SK-N-SH treated with all-trans-retinoic acid at 6 μM for 48 hours (cell line): Measurements from ENCODE around the gene SMG1.

Experiments used
- ATAC-seq: fragments of 200-7000 bp; cut with Tn5 transposase; 3 replicates; pipeline ENCODE4 v1.9.1; 2020; ENCODE audit warnings: mild to moderate bottlenecking, moderate library complexity
- ARNTL ChIP-seq: fragments of 450-650 bp; formaldehyde crosslinking; IDR thresholded peaks from 2 replicates; pipeline ENCODE4 v1.5.0; 2020; ENCODE audit warnings: low read depth, mild to moderate bottlenecking, moderate library complexity, borderline replicate concordance
- BACH2 ChIP-seq: fragments of 250-450 bp; sonication (Bioruptor Pico); IDR thresholded peaks from 2 replicates; pipeline ENCODE4 v1.9.0; 2021; ENCODE audit warnings: mild to moderate bottlenecking, borderline replicate concordance
- CREB5 ChIP-seq: fragments of 250-450 bp; sonication (Bioruptor Pico); IDR thresholded peaks from 2 replicates; pipeline ENCODE4 v1.5.1; 2020; ENCODE audit warnings: low read depth, mild to moderate bottlenecking, moderate library complexity
- CSDC2 ChIP-seq: fragments of 250-450 bp; sonication (Bioruptor Pico); IDR thresholded peaks from 2 replicates; pipeline ENCODE4 v1.5.0; 2020; ENCODE audit warnings: mild to moderate bottlenecking, moderate library complexity
- ESRRG ChIP-seq: fragments of 250-450 bp; sonication (Bioruptor Pico); IDR thresholded peaks from 2 replicates; pipeline ENCODE4 v1.6.1; 2021; ENCODE audit warnings: mild to moderate bottlenecking
- GLIS3 ChIP-seq: fragments of 250-450 bp; sonication (Bioruptor Pico); IDR thresholded peaks from 2 replicates; pipeline ENCODE4 v1.5.0; 2020; ENCODE audit warnings: mild to moderate bottlenecking, moderate library complexity
- OSR1 ChIP-seq: fragments of 250-450 bp; sonication (Bioruptor Pico); IDR thresholded peaks from 2 replicates; pipeline ENCODE4 v1.8.0; 2022; ENCODE audit warnings: moderate library complexity, mild to moderate bottlenecking, inconsistent platforms
- PATZ1 ChIP-seq: fragments of 250-450 bp; sonication (Bioruptor Pico); IDR thresholded peaks from 2 replicates; pipeline ENCODE4 v1.8.0; 2020; ENCODE audit warnings: mild to moderate bottlenecking, moderate library complexity, borderline replicate concordance
- PPARA ChIP-seq: fragments of 250-450 bp; sonication (Bioruptor Pico); IDR thresholded peaks from 2 replicates; pipeline ENCODE4 v1.5.0; 2020; ENCODE audit warnings: mild to moderate bottlenecking, borderline replicate concordance
- RARB ChIP-seq: fragments of 250-450 bp; sonication (Bioruptor Pico); IDR thresholded peaks from 2 replicates; pipeline ENCODE4 v1.8.0; 2021; ENCODE audit warnings: mild to moderate bottlenecking, moderate library complexity
- SNAI2 ChIP-seq: fragments of 250-450 bp; sonication (Bioruptor Pico); IDR thresholded peaks from 2 replicates; pipeline ENCODE4 v1.5.0; 2020; ENCODE audit warnings: mild to moderate bottlenecking, moderate library complexity
- TCF4 ChIP-seq: fragments of 250-450 bp; sonication (Bioruptor Pico); IDR thresholded peaks from 2 replicates; pipeline ENCODE4 v1.8.0; 2021; ENCODE audit warnings: mild to moderate bottlenecking, moderate library complexity, borderline replicate concordance
- TOX ChIP-seq: fragments of 250-450 bp; sonication (Bioruptor Pico); IDR thresholded peaks from 2 replicates; pipeline ENCODE4 v1.8.0; 2021; ENCODE audit warnings: mild to moderate bottlenecking, moderate library complexity, borderline replicate concordance
- ZC3H10 ChIP-seq: fragments of 250-450 bp; sonication (Bioruptor Pico); IDR thresholded peaks from 2 replicates; pipeline ENCODE4 v1.5.1; 2021; ENCODE audit warnings: mild to moderate bottlenecking, moderate library complexity
- ZFP3 ChIP-seq: fragments of 250-450 bp; sonication (Bioruptor Pico); IDR thresholded peaks from 2 replicates; pipeline ENCODE4 v1.5.0; 2020; ENCODE audit warnings: mild to moderate bottlenecking, moderate library complexity
- ZNF565 ChIP-seq: fragments of 450-650 bp; formaldehyde crosslinking; conservative IDR thresholded peaks from 2 replicates; pipeline ENCODE4 v1.5.0; 2020; ENCODE audit warnings: low read depth, mild to moderate bottlenecking, moderate library complexity
- ZNF70 ChIP-seq: fragments of 450-650 bp; formaldehyde crosslinking; IDR thresholded peaks from 2 replicates; pipeline ENCODE4 v1.5.0; 2020; ENCODE audit warnings: mild to moderate bottlenecking, moderate library complexity
- ZNF8 ChIP-seq: fragments of 450-650 bp; formaldehyde crosslinking; IDR thresholded peaks from 2 replicates; pipeline ENCODE4 v1.5.0; 2020; ENCODE audit warnings: mild to moderate bottlenecking, moderate library complexity
- TF ChIP-seq, protein P1 (sequence below): fragments of 250-450 bp; sonication (Bioruptor Pico); IDR thresholded peaks from 2 replicates; pipeline ENCODE4 v1.5.0; 2020; ENCODE audit warnings: mild to moderate bottlenecking, moderate library complexity
- TF ChIP-seq, protein P2 (sequence below): fragments of 250-450 bp; sonication (Bioruptor Pico); IDR thresholded peaks from 2 replicates; pipeline ENCODE4 v1.8.0; 2021; ENCODE audit warnings: low read depth, mild to moderate bottlenecking, moderate library complexity, borderline replicate concordance
- TF ChIP-seq, protein P3 (sequence below): fragments of 250-450 bp; sonication (Bioruptor Pico); IDR thresholded peaks from 2 replicates; pipeline ENCODE4 v1.5.1; 2021; ENCODE audit warnings: mild to moderate bottlenecking, moderate library complexity

SMG1 gene

GRCh38 chr16:18816286-18816685 is 109.9 kb downstream of the SMG1 start (continued):
- TF ChIP-seq, protein P1, sequence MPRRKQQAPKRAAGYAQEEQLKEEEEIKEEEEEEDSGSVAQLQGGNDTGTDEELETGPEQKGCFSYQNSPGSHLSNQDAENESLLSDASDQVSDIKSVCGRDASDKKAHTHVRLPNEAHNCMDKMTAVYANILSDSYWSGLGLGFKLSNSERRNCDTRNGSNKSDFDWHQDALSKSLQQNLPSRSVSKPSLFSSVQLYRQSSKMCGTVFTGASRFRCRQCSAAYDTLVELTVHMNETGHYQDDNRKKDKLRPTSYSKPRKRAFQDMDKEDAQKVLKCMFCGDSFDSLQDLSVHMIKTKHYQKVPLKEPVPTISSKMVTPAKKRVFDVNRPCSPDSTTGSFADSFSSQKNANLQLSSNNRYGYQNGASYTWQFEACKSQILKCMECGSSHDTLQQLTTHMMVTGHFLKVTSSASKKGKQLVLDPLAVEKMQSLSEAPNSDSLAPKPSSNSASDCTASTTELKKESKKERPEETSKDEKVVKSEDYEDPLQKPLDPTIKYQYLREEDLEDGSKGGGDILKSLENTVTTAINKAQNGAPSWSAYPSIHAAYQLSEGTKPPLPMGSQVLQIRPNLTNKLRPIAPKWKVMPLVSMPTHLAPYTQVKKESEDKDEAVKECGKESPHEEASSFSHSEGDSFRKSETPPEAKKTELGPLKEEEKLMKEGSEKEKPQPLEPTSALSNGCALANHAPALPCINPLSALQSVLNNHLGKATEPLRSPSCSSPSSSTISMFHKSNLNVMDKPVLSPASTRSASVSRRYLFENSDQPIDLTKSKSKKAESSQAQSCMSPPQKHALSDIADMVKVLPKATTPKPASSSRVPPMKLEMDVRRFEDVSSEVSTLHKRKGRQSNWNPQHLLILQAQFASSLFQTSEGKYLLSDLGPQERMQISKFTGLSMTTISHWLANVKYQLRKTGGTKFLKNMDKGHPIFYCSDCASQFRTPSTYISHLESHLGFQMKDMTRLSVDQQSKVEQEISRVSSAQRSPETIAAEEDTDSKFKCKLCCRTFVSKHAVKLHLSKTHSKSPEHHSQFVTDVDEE (CRISPR knock-in tag): no peak
- TF ChIP-seq PPARA (CRISPR knock-in tag) (no peak), ARNTL (CRISPR knock-in tag) (no peak), ZNF565 (CRISPR knock-in tag) (no peak)

GRCh38 chr16:18811925-18812324 is 114.3 kb downstream of the SMG1 start:
- TF ChIP-seq CSDC2 (CRISPR knock-in tag) (no peak), ESRRG (CRISPR knock-in tag) (no peak), RARB (CRISPR knock-in tag) (no peak), ZFP3 (CRISPR knock-in tag) (no peak), ZNF70 (CRISPR knock-in tag) (no peak), ARNTL (CRISPR knock-in tag) (no peak), ZNF8 (CRISPR knock-in tag) (no peak), ZNF565 (CRISPR knock-in tag) (no peak), OSR1 (CRISPR knock-in tag) (no peak), TCF4 (no peak), TOX (CRISPR knock-in tag) (no peak), BACH2 (CRISPR knock-in tag) (no peak), GLIS3 (CRISPR knock-in tag) (no peak), CREB5 (CRISPR knock-in tag) (no peak), ZC3H10 (CRISPR knock-in tag) (no peak), PATZ1 (CRISPR knock-in tag) (no peak), SNAI2 (CRISPR knock-in tag) (no peak)
- TF ChIP-seq, protein P2, sequence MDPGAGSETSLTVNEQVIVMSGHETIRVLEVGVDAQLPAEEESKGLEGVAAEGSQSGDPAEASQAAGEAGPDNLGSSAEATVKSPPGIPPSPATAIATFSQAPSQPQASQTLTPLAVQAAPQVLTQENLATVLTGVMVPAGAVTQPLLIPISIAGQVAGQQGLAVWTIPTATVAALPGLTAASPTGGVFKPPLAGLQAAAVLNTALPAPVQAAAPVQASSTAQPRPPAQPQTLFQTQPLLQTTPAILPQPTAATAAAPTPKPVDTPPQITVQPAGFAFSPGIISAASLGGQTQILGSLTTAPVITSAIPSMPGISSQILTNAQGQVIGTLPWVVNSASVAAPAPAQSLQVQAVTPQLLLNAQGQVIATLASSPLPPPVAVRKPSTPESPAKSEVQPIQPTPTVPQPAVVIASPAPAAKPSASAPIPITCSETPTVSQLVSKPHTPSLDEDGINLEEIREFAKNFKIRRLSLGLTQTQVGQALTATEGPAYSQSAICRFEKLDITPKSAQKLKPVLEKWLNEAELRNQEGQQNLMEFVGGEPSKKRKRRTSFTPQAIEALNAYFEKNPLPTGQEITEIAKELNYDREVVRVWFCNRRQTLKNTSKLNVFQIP: no peak
- TF ChIP-seq, all 23 proteins: peak for 0
- ATAC-seq: no peak

DNA sequence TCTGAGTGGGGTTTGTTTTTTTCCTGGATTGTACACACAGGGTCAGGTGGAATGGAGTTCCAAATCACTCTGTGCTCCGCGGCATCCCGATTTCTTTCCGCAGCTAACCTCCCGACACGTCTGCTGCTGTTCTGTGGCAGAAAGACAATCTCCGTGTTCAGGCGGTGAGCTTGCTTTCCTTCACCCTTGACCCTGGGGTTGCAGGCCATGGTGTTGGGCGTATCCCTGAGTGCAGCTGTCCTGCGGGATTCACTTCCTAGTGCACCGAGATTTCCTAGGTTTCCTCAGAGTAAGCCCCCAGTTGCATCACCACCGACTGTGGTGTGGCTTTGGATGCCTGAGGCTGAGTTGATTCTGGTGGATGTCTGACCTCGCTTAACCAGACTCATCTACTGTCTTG is 117.0 kb downstream of the SMG1 start:
- ATAC-seq: no peak
- TF ChIP-seq CSDC2 (CRISPR knock-in tag): no peak
- TF ChIP-seq, protein P3, sequence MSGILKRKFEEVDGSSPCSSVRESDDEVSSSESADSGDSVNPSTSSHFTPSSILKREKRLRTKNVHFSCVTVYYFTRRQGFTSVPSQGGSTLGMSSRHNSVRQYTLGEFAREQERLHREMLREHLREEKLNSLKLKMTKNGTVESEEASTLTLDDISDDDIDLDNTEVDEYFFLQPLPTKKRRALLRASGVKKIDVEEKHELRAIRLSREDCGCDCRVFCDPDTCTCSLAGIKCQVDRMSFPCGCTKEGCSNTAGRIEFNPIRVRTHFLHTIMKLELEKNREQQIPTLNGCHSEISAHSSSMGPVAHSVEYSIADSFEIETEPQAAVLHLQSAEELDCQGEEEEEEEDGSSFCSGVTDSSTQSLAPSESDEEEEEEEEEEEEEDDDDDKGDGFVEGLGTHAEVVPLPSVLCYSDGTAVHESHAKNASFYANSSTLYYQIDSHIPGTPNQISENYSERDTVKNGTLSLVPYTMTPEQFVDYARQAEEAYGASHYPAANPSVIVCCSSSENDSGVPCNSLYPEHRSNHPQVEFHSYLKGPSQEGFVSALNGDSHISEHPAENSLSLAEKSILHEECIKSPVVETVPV (CRISPR knock-in tag): no peak
- TF ChIP-seq CREB5 (CRISPR knock-in tag): no peak
- TF ChIP-seq RARB (CRISPR knock-in tag): no peak
- no peak for TF ChIP-seq ZNF70 (CRISPR knock-in tag)
- no peak for TF ChIP-seq ARNTL (CRISPR knock-in tag)
- no peak for TF ChIP-seq PATZ1 (CRISPR knock-in tag)
- no peak for TF ChIP-seq ZNF565 (CRISPR knock-in tag)
- no peak for TF ChIP-seq PPARA (CRISPR knock-in tag)
- no peak for TF ChIP-seq GLIS3 (CRISPR knock-in tag)
- TF ChIP-seq, all 23 proteins: peak for 0
